ENCODE measurements around the gene FXR2.
"Not testable (repeated sequence)": the region's sequence is repeated elsewhere in the genome, so short reads cannot be mapped to it uniquely, and the experiment has no call there.

Gene FXR2

DNA sequence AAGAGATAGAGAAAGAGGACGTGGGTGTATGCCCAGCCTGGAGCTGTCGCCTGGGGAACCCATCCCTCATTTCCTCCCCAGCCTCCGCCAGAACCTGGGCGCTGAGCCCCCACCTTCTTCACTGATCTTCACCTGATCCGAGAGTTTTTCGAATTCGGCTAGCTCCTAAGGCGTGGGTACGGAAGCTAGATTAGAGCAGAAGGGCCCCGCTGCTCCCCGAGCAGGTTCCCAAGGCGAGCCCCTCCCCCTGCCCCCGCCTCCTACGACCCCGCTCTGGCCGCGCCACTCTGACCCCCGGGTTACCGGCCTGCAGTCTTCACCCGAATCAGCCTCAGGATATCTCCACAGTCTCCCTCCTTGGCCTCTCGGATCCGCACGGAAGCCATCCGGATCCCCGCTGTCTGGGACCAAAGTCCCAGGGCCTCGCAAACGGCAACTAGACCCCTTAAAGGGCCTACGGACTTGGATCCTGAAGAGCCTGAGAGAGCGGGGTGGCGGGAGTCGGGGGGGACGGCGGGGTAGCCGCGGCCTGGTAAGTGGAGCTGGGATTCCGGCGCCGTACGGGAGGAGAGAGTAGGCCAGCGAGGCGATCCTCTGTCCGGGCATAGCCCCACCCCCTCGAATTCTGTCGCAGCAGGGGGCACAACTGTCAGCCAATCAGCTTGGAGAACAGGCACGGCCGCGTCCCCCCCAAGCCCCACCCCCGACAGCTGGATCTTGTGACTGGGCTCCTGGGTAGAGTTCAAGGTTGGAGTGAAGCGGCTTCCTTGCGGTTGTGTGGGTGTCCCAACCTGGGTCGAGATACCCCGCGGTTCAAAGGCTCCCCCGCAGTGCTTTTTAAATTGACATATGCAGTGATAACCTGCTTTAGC, 12.8 kb upstream of the FXR2 start, which contains the start of gene SAT2:
SAT2 (minus strand) TSS at position 572 of the 872 bp plus-strand sequence; CDS start at position 386, 186 bp downstream.
- no peak for DNase-seq

DNA sequence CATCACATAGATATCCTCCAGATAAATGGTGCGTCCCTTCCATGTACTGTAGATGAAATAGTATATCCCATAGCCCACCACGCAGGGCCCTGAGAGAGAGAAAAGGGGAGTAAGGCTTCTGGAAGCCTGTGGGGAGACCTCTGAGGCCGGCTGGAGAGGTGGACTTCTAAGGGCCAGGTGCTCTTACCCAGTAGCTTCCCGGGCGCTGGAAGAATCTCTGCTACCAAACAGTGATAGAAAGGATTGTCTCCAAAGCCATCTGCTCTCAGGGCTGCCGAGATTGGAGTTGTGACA, 12.2 kb upstream of the FXR2 start:
- DNase-seq, result no peak

DNA sequence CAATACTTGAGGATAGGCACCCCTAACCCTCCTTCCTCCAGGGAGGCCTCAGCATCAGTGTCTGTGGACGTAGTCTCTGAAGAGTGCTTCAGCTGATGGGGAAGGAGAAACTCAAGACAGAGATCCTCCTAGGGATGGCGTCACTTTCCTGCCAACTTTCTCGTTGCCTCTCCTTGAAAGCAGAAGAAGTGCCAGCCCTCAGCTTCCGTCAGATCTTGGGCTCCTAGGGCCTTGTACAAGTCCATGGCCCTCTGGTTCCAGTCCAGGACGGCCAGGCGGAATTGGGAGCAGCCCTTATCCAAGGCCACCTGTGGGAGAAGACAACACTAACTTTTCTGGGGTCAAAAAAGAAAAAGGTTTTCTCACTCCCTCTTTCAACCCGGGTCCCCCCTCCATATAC, 11.6 kb upstream of the FXR2 start:
- DNase-seq, result no peak

DNA sequence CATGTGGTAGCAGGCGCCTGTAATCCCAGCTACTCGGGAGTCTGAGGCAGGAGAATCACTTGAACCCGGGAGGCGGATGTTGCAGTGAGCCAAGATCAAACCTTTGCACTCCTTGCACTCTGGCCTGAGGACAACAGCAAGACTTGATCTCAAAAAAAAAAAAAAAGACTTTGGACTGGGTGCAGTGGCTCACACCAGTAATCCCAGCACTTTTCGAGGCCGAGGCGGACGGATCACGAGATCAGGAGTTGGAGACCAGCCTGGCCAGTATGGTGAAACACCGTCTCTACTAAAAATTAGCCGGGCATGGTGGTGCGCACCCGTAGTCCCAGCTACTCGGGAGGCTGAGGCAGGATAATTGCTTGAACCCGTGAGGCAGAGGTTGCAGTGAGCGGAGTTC, 11.1 kb upstream of the FXR2 start:
- DNase-seq, result not testable (repeated sequence)

DNA sequence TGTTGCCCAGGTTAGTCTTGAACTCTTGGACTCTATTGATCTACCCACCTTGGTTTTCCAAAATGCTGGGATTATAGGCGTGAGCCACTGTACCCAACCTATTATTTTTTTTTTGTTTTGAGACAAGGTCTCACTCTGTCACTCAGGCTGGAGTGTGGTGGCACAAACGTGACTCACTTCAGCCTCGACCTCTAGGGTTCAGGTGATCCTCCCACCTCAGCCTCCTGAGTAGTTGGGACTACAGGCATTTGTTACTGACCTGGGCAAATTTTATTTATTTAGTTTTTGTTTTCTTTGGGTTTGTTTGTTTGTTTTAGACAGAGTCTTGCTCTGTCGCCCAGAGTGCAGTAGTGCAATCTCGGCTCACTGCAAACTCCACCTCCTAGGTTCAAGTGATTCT, 9.0 kb upstream of the FXR2 start:
- no peak for DNase-seq

DNA sequence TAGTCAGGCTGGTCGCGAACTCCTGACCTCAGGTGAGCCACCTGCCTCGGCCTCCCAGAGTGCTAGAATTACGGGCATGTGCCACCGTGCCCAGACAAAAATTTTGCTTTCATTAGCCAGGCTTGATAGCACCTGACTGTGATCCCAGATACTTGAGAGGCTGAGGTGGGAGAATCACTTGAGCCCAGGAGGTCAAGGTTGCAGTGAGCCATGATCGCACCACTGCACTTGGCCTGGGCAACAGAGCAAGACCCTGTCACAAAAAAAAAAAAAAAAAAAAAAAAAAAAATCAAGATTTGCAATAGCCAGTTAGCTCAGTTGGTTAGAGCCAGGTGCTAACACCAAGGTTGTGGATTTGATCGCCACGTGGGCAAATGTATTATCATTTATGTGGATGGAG, 6.1 kb upstream of the FXR2 start:
- no peak for DNase-seq

DNA sequence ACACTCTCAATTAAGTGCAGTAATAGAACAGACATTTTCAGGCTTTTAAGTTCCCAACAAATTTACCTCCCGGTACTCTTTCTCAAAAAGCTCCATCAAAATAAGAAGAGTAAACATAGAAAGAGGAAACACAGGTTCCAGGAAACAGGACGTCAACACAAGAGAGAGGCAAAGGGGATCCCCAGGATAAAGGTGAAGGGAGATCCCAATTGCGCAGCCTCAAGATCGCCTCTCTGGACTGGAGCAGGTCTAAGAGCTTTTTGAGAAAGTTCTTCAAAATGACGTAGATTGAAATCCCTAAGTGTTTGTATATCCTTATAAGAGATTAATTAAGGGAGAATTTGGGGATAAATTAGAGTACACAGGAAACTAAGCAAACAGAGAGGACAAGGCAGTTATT, 3.9 kb upstream of the FXR2 start:
- DNase-seq, result no peak

DNA sequence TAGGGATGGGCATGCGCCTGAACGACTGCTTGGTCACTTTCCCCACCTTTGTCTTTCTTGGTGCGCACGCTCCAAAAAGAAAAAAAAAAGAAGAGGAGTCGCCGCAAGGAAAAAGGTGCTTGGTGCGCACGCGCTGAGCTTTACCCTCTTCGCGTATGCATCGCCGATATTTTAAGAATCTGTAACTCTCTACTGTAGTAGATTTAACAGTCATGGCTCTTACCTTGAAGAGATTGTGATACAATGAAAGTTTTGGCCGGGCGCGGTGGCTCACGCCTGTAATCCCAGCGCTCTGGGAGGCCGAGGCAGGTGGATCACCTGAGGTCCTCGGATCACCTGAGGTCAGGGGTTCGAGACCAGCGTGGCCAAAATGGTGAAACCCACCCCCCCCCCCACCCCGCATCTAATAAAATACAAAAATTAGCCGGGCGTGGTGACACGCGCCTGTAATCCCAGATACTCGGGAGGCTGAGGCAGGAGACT, 609 bp upstream of the FXR2 start:
- DNase-seq, result no peak

DNA sequence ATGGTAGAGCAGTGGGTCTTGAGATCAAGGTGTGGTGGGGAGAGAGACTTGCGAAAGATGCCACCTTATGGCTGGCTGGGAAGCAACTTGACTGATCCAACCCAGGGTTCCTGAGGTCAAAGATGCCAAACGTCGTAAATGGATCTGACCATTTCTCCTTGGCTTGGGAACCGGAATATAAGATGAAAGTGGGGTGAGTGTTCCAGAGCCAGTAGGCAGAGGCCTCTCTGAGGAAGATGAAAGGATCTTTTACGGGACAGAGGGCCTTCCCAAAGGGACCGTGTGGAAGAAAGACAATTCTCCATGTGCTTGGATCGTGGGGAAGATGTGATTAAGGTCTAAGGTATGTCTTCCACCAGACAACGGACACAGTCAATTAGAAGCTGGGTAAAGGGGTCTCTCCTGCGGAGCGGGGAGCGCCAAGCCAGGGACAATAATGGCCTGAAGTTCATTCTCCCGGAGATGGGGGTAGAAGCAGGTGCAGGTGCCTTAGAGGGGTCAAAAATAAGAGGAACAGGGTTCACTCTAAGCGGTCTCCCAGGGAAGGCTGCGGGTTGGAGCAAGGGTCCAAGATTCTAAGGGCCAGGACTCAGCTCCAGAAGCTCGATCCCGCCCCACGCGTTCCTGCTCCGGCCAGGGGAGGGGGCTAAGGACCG, 800 bp downstream of the FXR2 start:
- no peak for DNase-seq

DNA sequence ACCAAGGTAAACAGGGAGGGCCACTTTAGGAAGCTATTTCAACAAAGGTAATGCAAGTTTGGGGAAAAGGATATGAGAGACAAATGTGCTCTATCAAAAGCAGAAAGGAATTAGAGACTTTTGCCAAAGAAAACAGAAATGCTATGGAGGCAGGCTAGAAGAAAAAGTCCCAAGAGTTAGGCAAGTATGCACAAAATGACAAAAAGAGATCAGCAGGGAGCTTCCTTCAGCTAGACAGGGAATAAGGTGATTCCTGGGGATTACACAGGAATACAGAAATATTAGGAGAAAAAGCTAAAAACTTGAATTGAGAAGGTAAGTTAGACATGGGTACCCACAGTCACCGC, 2.4 kb downstream of the FXR2 start:
- DNase-seq, result no peak

DNA sequence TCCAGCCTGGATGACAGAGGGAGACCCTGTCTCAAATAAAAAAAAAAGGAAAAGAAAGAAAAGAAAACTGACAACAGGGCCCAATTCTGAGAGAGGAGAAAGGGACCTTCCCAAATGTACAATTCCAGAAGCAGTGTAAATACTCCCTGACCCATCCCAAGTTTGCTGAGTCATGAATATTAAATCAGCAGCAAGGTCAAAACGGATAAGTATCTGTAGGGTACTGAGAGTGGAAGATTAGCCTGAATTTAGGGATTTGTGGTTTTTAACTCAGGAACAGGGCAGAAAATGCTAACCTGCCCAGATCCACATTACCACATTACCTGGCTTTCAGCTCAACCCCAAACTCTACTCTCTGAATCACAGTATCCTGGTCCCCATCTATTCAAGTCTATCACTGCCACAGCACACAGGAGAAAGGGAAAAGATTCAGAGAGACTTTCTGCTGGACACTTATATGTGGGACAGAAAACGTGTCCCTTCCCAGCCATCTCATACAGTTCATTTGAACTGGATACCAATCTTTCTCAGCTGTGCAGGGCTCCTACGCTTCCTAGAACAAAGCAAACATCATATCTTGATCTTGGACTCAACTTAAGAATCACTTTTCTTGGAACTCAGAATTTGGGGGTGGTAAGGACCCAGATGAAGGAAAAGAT, 2.9 kb downstream of the FXR2 start:
- DNase-seq, result no peak

DNA sequence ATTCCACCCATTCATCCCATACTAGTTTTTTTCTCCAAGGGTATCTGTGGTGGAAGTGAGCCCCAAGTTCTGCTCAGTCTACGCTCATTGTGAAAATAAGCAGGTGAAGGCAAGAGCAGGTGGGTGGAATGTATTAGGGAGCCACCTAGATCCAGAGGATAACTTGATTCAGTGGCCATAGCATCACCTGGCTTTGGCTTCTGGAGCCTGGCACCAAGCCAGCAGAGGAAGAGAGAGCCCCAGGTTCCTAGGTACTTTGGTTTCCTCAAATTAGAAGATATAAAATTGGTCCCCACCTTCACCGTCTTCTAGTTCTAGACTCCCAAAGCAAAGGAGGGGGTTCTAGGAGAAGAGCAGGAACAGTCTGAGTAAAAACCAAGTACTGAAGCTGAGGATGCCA, 4.1 kb downstream of the FXR2 start:
- DNase-seq, result no peak

DNA sequence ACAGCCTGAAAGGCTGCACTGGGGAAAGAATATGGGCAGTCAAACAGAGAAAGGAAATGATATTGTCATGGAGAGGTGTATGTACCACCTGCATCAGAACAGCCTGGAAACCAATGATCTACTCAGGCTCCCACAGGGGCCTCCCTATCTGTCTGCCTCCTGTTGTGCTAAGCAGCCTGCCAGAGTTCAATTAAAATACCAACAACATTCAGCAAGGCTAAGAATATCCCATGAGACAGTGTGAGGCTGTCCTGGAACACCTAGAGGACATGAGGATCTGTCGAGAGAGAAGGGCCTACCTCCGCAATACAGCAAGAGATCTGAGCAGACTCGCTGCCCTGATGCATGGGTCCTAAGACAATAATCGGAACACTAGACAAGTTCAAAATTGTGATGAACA, 8.4 kb downstream of the FXR2 start:
- no peak for DNase-seq

DNA sequence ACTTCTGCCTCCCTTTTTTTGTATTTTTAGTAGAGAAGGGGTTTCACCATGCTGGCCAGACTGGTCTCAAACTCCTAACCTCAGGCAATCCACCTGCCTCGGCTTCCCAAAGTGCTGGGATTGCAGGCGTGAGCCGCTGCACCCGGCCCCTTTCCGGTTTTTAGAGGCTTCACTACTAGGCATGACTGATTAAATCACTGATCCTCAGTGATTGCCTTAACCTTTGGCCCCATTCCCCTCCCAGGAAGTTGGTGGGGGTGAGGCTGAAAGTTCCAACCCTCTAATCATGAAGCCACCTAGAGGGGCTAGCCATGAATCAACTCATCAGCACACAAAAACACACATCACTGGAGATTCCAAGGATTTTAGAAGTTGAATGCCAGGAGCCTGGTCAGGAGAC, 17.1 kb downstream of the FXR2 start:
- DNase-seq, result not testable (repeated sequence)

DNA sequence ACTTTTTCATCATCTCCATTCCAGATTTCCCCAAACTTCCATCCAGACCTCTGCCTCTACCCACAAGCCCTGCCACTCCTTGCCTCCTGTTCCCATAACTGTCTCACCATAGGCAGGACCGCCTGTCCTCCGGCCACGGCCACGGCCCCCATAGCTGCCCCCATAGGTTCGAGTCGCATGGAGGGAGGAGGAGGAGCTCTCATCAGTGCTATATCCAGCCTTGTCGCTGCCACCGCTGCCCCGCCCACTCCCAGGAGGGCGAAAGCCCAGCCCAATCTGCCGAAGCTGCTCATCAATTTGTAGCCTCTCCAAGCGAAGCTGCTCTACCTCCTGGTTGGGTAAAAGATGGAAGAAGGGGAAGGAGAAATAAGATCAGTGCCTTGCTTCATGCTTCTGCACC, 21.4 kb downstream of the FXR2 start:
- DNase-seq, result no peak

DNA sequence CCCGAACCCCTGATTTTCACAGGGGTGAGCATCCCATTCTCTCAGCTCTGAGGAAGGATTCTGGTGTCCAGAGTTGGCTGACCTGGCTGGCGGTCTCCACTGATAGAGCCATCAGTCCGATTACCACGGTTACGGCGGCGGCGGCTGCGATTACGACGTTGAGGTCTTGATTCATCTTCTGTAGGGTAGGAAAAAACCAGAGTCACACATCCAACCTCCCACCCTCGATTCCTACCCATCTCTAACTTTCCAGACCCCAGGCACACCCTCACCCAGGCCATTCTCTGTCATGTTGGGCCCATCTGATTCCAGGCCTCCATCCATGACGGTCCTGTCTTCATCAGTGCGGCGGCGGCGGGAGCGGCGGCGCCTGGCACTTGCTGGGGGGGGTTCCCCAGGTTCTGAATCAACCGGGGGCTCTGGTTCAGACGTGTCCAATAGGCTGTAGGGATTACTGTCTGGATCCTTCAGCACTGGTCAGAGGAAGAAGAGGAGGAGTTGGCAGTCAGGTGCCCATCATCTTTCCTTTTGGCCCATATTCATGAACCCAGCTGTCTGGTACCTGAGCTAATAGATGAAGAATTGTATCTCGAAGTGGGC, 22.2 kb downstream of the FXR2 start:
- no peak for DNase-seq

DNA sequence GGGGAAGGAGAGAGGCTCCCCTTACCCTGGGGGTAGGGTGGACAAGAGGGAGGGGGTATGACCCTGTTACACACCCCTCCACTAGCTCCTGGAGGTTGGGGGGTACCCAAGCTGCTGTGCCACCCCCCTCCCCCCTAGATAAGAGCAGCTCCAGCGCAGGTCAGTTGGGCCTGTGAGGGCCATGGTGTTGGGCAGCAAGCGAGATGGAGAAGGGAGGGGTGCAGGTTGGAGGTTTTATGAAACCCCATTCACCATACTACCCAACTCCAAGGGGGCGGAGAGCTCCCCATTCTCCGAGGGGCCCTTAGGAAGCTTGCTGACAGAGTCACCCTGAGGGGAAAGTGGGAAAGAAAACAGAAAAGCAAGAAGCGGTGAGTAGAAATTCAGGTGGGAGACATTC, 23.1 kb downstream of the FXR2 start:
- no peak for DNase-seq

DNA sequence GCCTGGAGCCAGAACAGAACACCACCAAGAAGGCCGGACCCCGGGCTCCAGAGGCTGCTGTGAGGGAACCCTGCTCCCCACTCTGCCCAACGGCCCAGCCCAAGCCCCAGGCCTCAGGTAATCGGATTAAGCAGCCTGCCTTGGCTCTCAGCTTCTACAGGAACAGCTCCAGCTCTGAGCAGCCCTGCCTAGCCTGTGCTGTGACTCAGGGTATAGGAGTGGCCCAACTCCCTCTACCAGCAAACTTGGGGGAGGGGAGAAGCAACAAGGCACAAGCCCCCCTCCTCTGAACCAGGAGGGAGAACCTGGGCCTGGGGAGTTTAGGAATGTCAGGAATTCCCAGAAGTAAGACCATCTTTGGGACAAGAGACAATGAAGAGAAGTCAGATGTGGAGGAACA, 24.0 kb downstream of the FXR2 start:
- DNase-seq, result no peak

DNA sequence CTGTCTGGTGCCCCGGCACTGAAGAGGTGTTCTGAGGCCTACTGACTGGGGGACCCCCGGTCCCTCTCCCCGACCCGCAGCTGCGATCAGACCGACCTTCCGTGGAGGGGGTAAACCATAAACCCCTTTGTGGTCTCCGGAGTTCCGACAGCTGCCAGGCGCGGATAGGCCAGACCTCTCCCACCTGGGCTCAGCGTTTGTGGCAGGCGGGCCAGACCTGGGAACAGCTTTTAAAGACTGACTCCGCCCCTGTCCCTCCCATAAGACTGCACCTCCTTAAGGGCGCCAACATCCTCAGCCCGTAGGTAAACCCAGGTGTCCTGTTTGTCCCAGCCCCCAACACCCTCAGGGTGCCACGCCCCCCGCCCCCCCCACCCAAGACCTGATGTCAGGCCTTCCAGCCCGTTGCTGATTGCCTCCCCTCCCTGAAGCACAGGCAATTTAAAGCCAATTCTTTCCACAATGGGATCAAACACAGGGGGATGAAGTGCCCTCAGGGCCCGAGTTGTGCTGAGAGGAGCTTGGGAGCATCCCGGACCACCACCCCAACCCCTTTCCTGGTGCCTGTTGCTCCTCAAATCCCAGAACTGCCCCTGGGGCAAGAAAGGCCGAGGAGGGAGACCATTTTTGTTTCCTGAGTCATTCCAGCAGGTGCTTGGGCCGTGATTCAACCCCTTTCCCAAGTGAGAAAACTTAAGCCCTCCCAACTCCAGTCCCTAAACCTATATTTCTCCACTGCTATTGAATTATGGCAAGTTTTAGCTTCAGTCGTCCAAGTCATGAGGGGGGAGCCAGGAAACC, 24.6 kb downstream of the FXR2 start, which contains the start of gene SOX15:
SOX15 (minus strand) TSS at position 204 of the 801 bp plus-strand sequence. CDS start 418 bp downstream, outside the sequence.
- no peak for DNase-seq

DNA sequence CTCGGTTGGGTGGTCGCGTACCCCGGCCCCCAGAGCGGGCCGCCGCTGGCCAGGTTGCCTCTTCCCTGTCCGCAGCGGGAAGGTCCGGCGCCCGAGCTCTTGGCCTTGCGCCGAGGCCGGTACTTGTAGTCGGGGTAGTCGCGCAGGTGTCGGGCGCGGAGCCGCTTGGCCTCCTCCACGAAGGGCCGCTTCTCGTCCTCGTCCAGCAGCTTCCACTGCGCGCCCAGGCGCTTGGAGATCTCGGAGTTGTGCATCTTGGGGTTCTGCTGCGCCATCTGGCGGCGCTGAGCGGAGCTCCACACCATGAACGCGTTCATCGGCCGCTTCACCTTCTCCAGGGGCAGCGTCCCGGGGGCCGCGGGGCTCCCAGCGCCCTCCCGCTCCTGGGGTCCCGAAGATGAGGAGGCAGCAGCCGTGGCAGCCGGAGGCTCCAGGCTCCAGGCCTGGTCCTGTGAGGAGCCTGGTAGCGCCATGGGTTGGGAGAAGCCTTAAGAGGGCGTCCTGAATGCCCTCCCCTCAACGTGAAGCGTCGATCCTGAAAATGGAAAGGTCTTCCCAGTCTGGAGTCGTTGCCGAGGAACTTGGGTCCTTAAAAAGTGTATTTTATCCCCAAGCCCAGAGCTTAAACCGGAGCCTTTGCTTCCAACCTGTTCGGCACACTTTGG, 25.4 kb downstream of the FXR2 start:
- no peak for DNase-seq

DNA sequence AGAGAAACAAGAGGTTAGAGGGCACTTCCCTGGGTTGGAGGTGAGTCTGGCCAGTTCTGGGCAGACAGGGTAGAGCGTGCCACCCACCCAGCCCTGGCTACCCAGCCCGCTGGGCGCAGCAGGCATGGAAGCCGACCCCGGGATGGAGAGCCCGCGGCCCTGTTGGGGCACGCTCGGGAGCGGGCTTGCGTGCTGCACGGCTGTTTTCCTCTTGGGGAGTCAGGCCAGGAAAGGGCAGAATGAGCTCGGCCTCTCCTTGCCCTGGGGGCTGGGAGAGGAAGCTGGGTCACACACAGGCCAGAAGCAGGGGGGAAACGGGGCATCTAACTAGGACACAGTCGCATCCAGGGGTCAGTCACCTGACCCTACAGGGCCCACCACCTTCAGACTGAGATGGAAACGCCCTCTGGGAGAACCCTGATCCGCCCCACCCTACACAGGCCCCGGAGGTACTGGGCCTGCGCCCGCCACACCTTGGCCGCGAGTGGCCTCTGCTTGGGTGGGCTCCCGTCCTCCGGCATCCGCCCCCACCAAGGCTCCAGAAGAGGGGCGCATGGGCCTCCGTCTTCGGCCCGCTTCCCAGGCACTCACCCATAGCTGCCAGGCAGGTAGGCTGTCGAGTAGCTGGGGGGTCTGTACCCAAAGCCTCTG, 26.0 kb downstream of the FXR2 start:
- DNase-seq, result no peak
